Esophagus muscularis mucosa (tissue), 4 donors: ENCODE data around the gene ARID5B. TPM values are rescaled to one million over a fixed set of nuclear protein-coding genes. Genes with fewer than 3 reads are reported as not detected.

Experiments
- DNase-seq: peaks from one replicate; pipeline ENCODE4 v3.0.0-alpha.2; 2017; ENCODE audit errors: extremely low spot score
- H3K27ac ChIP-seq, 4 donors: fragments of 200-600 bp; sonication (generic); replicated peaks in 1 of 4; 1 replicate in 3 of 4; 2 replicates in 1 of 4; pipeline ENCODE4 v1.5.1; 2016 to 2019; ENCODE audit warnings: mild to moderate bottlenecking in 1 of 4
- H3K27me3 ChIP-seq, 4 donors: fragments of 200-600 bp; sonication (generic); one replicate each; pipeline versions ENCODE4 v1.5.1 to v1.6.0; 2016 to 2019
- H3K36me3 ChIP-seq, 4 donors: fragments of 200-600 bp; sonication (generic); one replicate each; pipeline ENCODE4 v1.5.1; 2016 to 2019
- H3K4me1 ChIP-seq, 4 donors: fragments of 200-600 bp; sonication (generic); one replicate each; pipeline ENCODE4 v1.5.1; 2016 to 2019
- H3K4me3 ChIP-seq, 4 donors: fragments of 200-600 bp; sonication (generic); 1 replicate in 2 of 4; 2 replicates in 2 of 4; pipeline ENCODE4 v1.5.1; 2016 to 2019; ENCODE audit warnings: mild to moderate bottlenecking in 4 of 4, moderate library complexity in 1 of 4
- H3K9me3 ChIP-seq, 4 donors: fragments of 200-600 bp; sonication (generic); 1 replicate in 3 of 4; 2 replicates in 1 of 4; pipeline ENCODE4 v1.5.1; 2016 to 2019
- CTCF ChIP-seq, 3 experiments: fragments of 200-600 bp in 2 of 3; fragments of 450-650 bp in 1 of 3; sonication (generic) in 2 of 3; IDR thresholded peaks; one replicate each; pipeline ENCODE4 v1.5.1; 2017 to 2019; ENCODE audit warnings: antibody characterized with exemption in 3 of 3, mild to moderate bottlenecking in 2 of 3, moderate library complexity in 1 of 3
- EP300 ChIP-seq: sonication (generic); formaldehyde crosslinking; IDR thresholded peaks from one replicate; pipeline ENCODE4 v1.6.1; 2017; ENCODE audit warnings: antibody characterized with exemption
- POLR2A ChIP-seq: fragments of 450-650 bp; IDR thresholded peaks from one replicate; pipeline ENCODE4 v1.6.1; 2017; ENCODE audit warnings: antibody characterized with exemption, moderate library complexity, mild to moderate bottlenecking, low read depth
- POLR2AphosphoS5 ChIP-seq, 2 donors: sonication (generic); formaldehyde crosslinking; IDR thresholded peaks; one replicate each; pipeline ENCODE4 v1.6.1; 2017; ENCODE audit warnings: antibody characterized with exemption in 2 of 2
- WGBS: methylation state at CpG from one replicate; pipeline ENCODE4 v1.1.5; 2018; 5-methylcytosine and 5-hydroxymethylcytosine counted together
- intact Hi-C: fragments of 100-400 bp; cut with DNase I; formaldehyde crosslinking; loops from one replicate; pipeline ENCODE4 v1.15.1; 2023
- total RNA-seq, 4 donors: library from RNA; depleted of rRNA; stranded (reverse); fragments of >200 nt; gene quantifications; one replicate each; pipeline versions ENCODE4 v1.1.0 to v1.2.1, GENCODE V29; 2016

Gene ARID5B
- total RNA-seq, 4 donors from 2014 or later, result 33.6 to 150 (median 64.9) TPM

DNA sequence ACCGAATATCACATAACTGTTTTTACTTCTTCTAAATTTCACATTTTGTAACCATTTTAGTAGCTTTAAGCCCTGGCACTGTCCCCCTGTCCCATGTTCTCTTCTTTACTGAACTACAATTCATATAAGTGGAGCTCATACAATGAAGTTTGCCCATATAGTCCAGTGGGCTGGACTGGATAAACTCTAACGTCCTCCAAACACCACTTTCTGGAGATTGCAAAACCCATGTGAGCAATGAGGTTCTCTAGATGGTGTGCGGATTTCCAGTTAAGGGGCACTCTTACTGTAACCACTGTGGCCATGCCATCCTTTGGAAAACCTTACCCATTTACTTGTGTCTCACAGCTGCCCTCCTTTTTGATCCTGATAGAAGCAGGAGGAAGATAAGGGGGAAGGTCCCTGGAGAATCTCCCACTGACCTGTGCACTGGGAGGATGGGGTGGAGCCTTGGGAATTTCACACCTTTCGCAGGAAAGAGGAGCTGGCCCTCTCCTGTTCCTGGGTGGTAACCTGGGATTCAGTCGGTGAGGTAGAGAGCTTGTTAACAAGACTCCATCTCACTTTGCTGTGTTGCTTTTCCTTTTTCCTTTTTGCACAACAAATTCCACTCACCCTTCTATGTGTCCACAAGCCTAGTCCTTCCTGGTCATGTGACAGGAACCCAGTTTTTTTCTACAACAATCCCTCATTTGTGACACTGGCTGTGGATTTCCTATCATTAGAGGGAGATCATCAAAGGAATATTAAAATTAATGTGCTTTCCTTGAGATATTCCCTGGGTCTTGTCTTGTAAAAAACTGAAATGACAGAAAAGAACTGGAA lies 120.7 kb downstream of the ARID5B start:
- Histone ChIP-seq H3K36me3 (no peaks in the 10 kb centered on the region), H3K27me3 (no peaks in the 10 kb centered on the region), H3K9me3 (no peaks in the 10 kb centered on the region), H3K4me3 (no peak overlapping the region), H3K27ac (peak overlapping the region in 3 of 4 donors; percentile 7 to 13 (median 11)), H3K4me1 (peaks cover 38 to 53% (median 47%) of the 10 kb centered on the region in 4 donors)
- TF ChIP-seq CTCF (IDR thresholded peaks at IDR 0.05), result no peak
- no peak for TF ChIP-seq POLR2A
- no peak for TF ChIP-seq EP300
- no peak for TF ChIP-seq POLR2AphosphoS5 (IDR thresholded peaks at IDR 0.05)
- intact Hi-C loops, result no loop called here
- DNase-seq, result no peak
- 86% methylated on average over 5 of the region's 5 CpGs for WGBS

DNA sequence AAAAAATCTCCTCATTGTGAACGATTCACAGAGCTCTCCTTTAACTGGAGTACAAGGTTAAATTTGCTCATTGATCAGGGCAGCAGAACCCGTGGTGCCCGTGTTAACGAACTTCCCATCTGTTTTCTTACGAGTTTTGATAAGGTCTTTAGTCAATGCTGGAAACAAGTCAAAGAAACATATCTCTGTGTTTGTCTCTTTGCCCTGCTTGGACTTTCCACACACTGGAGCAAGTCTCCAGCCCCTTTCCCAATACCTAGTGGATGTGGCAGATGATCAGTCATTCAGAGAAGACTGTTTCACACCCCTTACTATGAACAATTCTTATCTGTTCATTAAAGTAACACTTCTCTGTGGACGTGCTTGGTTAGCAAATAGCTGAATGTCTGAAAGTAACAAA lies 121.3 kb downstream of the ARID5B start:
- TF ChIP-seq EP300 (no peak), POLR2AphosphoS5 (IDR thresholded peaks at IDR 0.05) (no peak), CTCF (IDR thresholded peaks at IDR 0.05) (no peak), POLR2A (no peak)
- WGBS, result 82% methylated on average over 6 of the region's 6 CpGs
- Histone ChIP-seq H3K27ac (peak overlapping the region in 1 of 4 donors; percentile 13), H3K9me3 (no peaks in the 10 kb centered on the region), H3K27me3 (no peaks in the 10 kb centered on the region), H3K4me3 (no peak overlapping the region), H3K4me1 (peaks cover 32 to 46% (median 41%) of the 10 kb centered on the region in 4 donors), H3K36me3 (no peaks in the 10 kb centered on the region)
- intact Hi-C loops, result no loop called here
- DNase-seq, result no peak

DNA sequence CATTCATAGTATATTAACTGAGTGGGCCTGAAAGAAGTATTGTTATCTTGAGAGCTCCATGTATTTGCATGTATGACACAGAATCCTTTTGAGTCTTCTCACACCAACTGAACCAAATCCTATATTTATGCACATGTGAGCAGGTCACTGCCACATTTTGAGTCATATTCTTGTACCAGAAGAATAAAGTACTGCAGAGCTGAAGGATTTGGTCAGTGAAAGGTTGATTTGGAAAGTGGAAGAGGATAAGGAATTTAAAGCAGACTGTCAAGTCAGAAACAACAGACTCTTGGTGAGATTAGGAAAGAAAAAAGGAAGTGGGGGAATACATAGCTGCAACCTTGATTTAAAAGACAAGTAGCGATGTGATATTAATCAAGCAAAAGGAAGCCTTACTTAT lies 121.8 kb downstream of the ARID5B start:
- WGBS, result 96% methylated on average over 1 of the region's 1 CpG
- intact Hi-C loops, result no loop called here
- Histone ChIP-seq H3K4me1 (peaks cover 28 to 41% (median 36%) of the 10 kb centered on the region in 4 donors), H3K36me3 (no peaks in the 10 kb centered on the region), H3K9me3 (no peaks in the 10 kb centered on the region), H3K27ac (no peak overlapping the region), H3K4me3 (no peak overlapping the region), H3K27me3 (no peaks in the 10 kb centered on the region)
- no peak for TF ChIP-seq POLR2AphosphoS5 (IDR thresholded peaks at IDR 0.05)
- TF ChIP-seq CTCF (IDR thresholded peaks at IDR 0.05), result no peak
- no peak for TF ChIP-seq POLR2A
- TF ChIP-seq EP300, result no peak
- no peak for DNase-seq

DNA sequence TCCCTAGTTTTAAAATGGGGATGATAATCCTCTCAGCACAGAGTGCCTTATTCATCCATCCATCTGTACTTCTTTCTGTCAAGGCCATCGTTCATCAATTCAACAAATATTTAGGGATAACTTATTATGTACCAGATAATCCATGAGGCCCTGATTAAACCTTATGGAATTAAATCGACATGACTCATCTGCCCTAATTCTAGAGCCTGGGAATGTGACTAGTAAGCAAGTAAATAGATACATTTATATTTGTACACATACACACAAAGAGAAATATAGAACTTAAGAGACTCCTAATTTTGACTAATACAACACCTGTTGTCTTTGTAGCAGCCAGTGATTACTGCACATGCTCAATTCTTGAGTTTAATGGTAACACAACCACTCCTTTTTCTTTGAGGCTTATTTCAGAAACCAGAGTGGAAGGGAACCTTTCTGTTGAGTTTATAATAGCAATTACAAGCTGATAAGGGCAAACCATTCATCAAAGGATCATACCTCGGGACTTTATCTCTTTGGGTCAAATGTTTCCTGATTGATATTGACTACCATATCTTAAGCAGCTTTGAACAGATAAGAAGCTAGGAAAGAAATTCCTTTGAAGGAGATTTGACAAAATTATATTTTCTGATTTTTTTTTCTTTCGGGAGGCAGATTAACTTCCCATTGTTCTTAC lies 122.7 kb downstream of the ARID5B start:
- 71% methylated on average over 4 of the region's 4 CpGs for WGBS
- Histone ChIP-seq H3K27me3 (no peaks in the 10 kb centered on the region), H3K9me3 (no peaks in the 10 kb centered on the region), H3K4me1 (peaks cover 20 to 33% (median 28%) of the 10 kb centered on the region in 4 donors), H3K4me3 (no peak overlapping the region), H3K36me3 (no peaks in the 10 kb centered on the region), H3K27ac (no peak overlapping the region)
- no peak for DNase-seq
- no peak for TF ChIP-seq POLR2A
- no peak for TF ChIP-seq CTCF (IDR thresholded peaks at IDR 0.05)
- no peak for TF ChIP-seq POLR2AphosphoS5 (IDR thresholded peaks at IDR 0.05)
- no peak for TF ChIP-seq EP300
- intact Hi-C loops, result no loop called here
